Stimulated activated CD8-positive, alpha-beta memory T cell treated with anti-CD3 and anti-CD28 coated beads, Interleukin-15, amount 100 ng/mL, for 48 hours (primary cell): ENCODE results near the gene ETV1.
"Not testable (repeated sequence)": the region's sequence is repeated elsewhere in the genome, so short reads cannot be mapped to it uniquely, and the experiment has no call there.

Source experiments
- DNase-seq, 2 donors: peaks; one replicate each; pipeline ENCODE4 v3.0.0-alpha.2; 2020; ENCODE audit warnings: low read depth in 2 of 2

Gene ETV1

GRCh38 chr7:13932131-13932530, 57.3 kb downstream of the ETV1 start:
- no peak for DNase-seq

- DNase-seq = no peak
Observed at GRCh38 chr7:13921062-13921461, 68.4 kb downstream of the ETV1 start.

- no peak for DNase-seq
Observed at GRCh38 chr7:13920053-13920697, 69.3 kb downstream of the ETV1 start.

GRCh38 chr7:13918333-13918732, 71.1 kb downstream of the ETV1 start:
- not testable (repeated sequence) for DNase-seq

GRCh38 chr7:13917103-13917502, 72.4 kb downstream of the ETV1 start:
- not testable (repeated sequence) for DNase-seq

GRCh38 chr7:13915891-13916290, 73.6 kb downstream of the ETV1 start:
- DNase-seq = no peak

GRCh38 chr7:13912715-13913278, 76.7 kb downstream of the ETV1 start:
- DNase-seq = no peak

- DNase-seq = no peak
Observed at GRCh38 chr7:13911909-13912308, 77.6 kb downstream of the ETV1 start.

GRCh38 chr7:13910805-13911551, 78.5 kb downstream of the ETV1 start:
- DNase-seq = no peak

GRCh38 chr7:13908667-13909397, 80.6 kb downstream of the ETV1 start:
- no peak for DNase-seq

- DNase-seq = no peak
Observed at GRCh38 chr7:13907831-13908230, 81.6 kb downstream of the ETV1 start.

GRCh38 chr7:13904689-13905088, 84.8 kb downstream of the ETV1 start:
- DNase-seq = no peak

- no peak for DNase-seq
Observed at GRCh38 chr7:13904007-13904406, 85.5 kb downstream of the ETV1 start.

- no peak for DNase-seq
Observed at GRCh38 chr7:13901577-13901976, 87.9 kb downstream of the ETV1 start.

- no peak for DNase-seq
Observed at GRCh38 chr7:13898957-13899670, 90.4 kb downstream of the ETV1 start.

- no peak for DNase-seq
Observed at GRCh38 chr7:13897819-13898218, 91.6 kb downstream of the ETV1 start.

GRCh38 chr7:13894954-13895353, 94.5 kb downstream of the ETV1 start:
- no peak for DNase-seq

- DNase-seq = no peak
Observed at GRCh38 chr7:13894377-13894776, 95.1 kb downstream of the ETV1 start.

- DNase-seq = no peak
Observed at GRCh38 chr7:13890793-13891192, 98.7 kb downstream of the ETV1 start.

- DNase-seq = no peak
Observed at GRCh38 chr7:13886356-13886755, 103.1 kb downstream of the ETV1 start.

GRCh38 chr7:13882051-13882450, 107.4 kb downstream of the ETV1 start:
- DNase-seq = no peak

- no peak for DNase-seq
Observed at GRCh38 chr7:13880789-13881188, 108.7 kb downstream of the ETV1 start.
